ENCODE data around the gene RAB10. TPM values are rescaled to one million over a fixed set of nuclear protein-coding genes. Genes with fewer than 3 reads are reported as not detected.

RAB10 gene
- total and polyA plus RNA-seq, 2 donors, result 61.3 to 72.9 TPM

DNA sequence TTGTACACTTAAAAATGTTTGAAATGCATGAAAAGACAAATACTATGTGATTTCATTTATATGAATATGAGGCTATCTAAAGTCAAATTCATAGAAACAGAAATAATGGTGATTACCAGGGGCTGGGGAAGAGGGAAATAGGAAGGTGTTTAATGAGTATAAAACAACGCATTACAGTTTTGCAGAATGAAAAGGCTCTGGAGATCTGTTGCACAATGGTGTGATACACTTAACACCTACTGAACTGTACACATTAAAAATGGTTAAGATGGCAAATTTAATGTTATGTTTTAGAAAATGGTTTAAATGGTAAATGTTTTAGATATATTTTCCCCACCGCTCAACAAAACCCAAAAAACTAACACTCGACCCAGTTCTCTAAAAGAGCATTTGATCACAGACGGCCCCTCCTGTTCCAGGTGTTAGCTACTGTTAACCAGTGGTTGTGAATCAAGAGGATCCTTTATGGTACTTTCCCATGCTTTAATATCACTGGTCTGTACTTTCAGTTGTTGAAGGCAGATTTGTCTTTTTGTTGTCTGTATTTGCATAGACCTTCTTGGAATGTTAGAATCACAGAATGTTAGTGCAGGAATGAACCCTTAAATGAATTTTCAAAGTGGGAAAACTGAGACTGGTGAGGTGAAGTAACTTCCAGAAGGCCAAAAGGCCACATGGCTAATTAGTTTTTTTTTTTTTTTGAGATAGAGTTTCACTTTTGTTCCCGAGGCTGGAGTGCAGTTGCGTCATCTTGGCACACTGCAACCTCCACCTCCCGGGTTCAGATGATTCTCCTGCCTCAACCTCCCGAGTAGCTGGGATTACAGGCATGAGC is 10.2 kb downstream of the RAB10 start:
- DNase-seq (ENCODE audit: low read depth in 6 of 9, low spot score in 9 of 9), result peak in 1 of 9 donors; percentile 39
- WGBS, result 41% methylated on average over 8 of the region's 8 CpGs
- no peak overlapping the region for H3K4me3 ChIP-seq (ENCODE audit: low read length in 2 of 2)
- H3K9me3 ChIP-seq (ENCODE audit: control insufficient read depth in 2 of 2, insufficient read depth in 1 of 2, low read length in 1 of 2), result no peaks in the 10 kb centered on the region
- no peaks in the 10 kb centered on the region for H3K27me3 ChIP-seq (ENCODE audit: control insufficient read depth in 2 of 2, insufficient read depth in 1 of 2, low read length in 1 of 2)
- peaks cover 0 to 7% of the 10 kb centered on the region in 2 donors for H3K36me3 ChIP-seq (ENCODE audit: control insufficient read depth in 2 of 2, insufficient read depth in 2 of 2, low read length in 1 of 2)
- H3K27ac ChIP-seq (ENCODE audit: low read depth in 1 of 2, low read length in 1 of 2), result peak overlapping the region in 1 of 2 donors; percentile 20
- H3K4me1 ChIP-seq (ENCODE audit: control insufficient read depth in 2 of 2, insufficient read depth in 2 of 2, low read length in 2 of 2), result peaks cover 11 to 13% of the 10 kb centered on the region in 2 donors

DNA sequence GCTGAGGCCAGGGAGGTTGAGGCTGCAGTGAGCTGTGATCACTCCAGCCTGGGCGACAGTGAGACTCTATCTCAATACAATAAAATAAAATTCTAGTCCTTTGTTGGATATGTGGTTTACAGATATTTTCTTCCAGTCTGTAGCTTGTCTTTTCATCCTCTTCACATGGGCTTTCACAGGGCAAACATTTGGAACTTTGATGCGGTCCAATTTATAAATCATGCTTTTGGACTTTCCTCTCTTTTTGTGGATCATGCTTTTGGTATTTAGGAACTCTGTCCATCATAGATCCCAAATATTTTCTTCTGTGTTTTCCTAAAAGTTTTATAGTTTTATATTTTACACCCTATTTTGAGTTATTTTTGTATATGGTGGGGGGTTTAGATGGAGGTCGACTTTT is 14.9 kb downstream of the RAB10 start:
- no peak for DNase-seq (ENCODE audit: low read depth in 6 of 9, low spot score in 9 of 9)
- WGBS, result 97% methylated on average over 3 of the region's 3 CpGs
- no peak overlapping the region for H3K27ac ChIP-seq (ENCODE audit: low read depth in 1 of 2, low read length in 1 of 2)
- no peaks in the 10 kb centered on the region for H3K9me3 ChIP-seq (ENCODE audit: control insufficient read depth in 2 of 2, insufficient read depth in 1 of 2, low read length in 1 of 2)
- H3K4me1 ChIP-seq (ENCODE audit: control insufficient read depth in 2 of 2, insufficient read depth in 2 of 2, low read length in 2 of 2), result peaks cover 12 to 19% of the 10 kb centered on the region in 2 donors
- no peak overlapping the region for H3K4me3 ChIP-seq (ENCODE audit: low read length in 2 of 2)
- H3K27me3 ChIP-seq (ENCODE audit: control insufficient read depth in 2 of 2, insufficient read depth in 1 of 2, low read length in 1 of 2), result no peaks in the 10 kb centered on the region
- H3K36me3 ChIP-seq (ENCODE audit: control insufficient read depth in 2 of 2, insufficient read depth in 2 of 2, low read length in 1 of 2), result peaks cover 0 to 3% of the 10 kb centered on the region in 2 donors

DNA sequence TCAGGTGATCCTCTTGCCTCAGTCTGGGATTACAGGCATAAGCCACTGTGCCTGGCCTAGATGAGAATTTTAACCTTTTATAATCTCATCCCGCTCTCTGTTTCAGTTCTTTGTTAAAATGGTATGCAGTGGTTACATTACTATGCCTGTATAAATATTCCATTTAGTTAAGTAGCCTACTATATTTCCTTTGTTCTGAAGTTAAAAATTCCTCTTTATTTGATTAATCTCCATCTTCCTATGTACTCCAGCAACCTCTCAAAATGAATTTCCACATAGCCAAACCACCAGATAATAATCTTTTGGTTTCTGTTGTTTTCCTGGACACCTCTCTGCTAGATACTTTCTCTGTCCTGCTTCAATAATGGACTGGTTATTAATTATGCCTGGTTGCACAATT is 15.8 kb downstream of the RAB10 start:
- DNase-seq (ENCODE audit: low read depth in 6 of 9, low spot score in 9 of 9), result no peak
- peaks cover 5 to 12% of the 10 kb centered on the region in 2 donors for H3K4me1 ChIP-seq (ENCODE audit: control insufficient read depth in 2 of 2, insufficient read depth in 2 of 2, low read length in 2 of 2)
- 98% methylated on average over 1 of the region's 1 CpG for WGBS
- H3K27me3 ChIP-seq (ENCODE audit: control insufficient read depth in 2 of 2, insufficient read depth in 1 of 2, low read length in 1 of 2), result no peaks in the 10 kb centered on the region
- no peaks in the 10 kb centered on the region for H3K9me3 ChIP-seq (ENCODE audit: control insufficient read depth in 2 of 2, insufficient read depth in 1 of 2, low read length in 1 of 2)
- no peak overlapping the region for H3K27ac ChIP-seq (ENCODE audit: low read depth in 1 of 2, low read length in 1 of 2)
- H3K4me3 ChIP-seq (ENCODE audit: low read length in 2 of 2), result no peak overlapping the region
- H3K36me3 ChIP-seq (ENCODE audit: control insufficient read depth in 2 of 2, insufficient read depth in 2 of 2, low read length in 1 of 2), result peaks cover 0 to 3% of the 10 kb centered on the region in 2 donors

DNA sequence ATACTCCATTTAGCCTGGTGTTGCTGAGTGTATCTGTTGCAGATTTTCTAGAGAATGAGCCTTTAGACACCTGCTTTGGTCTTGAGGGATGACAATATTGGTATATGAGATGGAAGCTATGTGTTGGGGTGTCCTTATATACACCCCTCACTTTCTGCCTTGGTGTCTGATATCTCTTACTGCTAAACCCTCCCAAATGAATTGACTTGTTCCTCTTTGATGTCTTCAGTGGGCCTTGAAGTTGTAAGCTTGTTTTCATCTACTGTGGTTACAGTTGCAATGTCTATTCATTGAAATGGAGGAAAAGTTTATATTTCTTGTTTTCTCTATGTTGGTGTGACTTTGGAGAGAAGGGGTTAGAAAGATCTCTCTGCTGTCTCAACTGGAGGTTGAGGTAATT is 18.9 kb downstream of the RAB10 start:
- Histone ChIP-seq H3K9me3 (ENCODE audit: control insufficient read depth in 2 of 2, insufficient read depth in 1 of 2, low read length in 1 of 2) (no peaks in the 10 kb centered on the region), H3K4me1 (ENCODE audit: control insufficient read depth in 2 of 2, insufficient read depth in 2 of 2, low read length in 2 of 2) (peaks cover 5 to 11% of the 10 kb centered on the region in 2 donors), H3K27ac (ENCODE audit: low read depth in 1 of 2, low read length in 1 of 2) (peak overlapping the region in 1 of 2 donors; percentile 30), H3K4me3 (ENCODE audit: low read length in 2 of 2) (no peak overlapping the region), H3K36me3 (ENCODE audit: control insufficient read depth in 2 of 2, insufficient read depth in 2 of 2, low read length in 1 of 2) (peaks cover 0 to 3% of the 10 kb centered on the region in 2 donors), H3K27me3 (ENCODE audit: control insufficient read depth in 2 of 2, insufficient read depth in 1 of 2, low read length in 1 of 2) (no peaks in the 10 kb centered on the region)
- DNase-seq (ENCODE audit: low read depth in 6 of 9, low spot score in 9 of 9), result peak in 5 of 9 donors; percentile 25 to 67 (median 35)

DNA sequence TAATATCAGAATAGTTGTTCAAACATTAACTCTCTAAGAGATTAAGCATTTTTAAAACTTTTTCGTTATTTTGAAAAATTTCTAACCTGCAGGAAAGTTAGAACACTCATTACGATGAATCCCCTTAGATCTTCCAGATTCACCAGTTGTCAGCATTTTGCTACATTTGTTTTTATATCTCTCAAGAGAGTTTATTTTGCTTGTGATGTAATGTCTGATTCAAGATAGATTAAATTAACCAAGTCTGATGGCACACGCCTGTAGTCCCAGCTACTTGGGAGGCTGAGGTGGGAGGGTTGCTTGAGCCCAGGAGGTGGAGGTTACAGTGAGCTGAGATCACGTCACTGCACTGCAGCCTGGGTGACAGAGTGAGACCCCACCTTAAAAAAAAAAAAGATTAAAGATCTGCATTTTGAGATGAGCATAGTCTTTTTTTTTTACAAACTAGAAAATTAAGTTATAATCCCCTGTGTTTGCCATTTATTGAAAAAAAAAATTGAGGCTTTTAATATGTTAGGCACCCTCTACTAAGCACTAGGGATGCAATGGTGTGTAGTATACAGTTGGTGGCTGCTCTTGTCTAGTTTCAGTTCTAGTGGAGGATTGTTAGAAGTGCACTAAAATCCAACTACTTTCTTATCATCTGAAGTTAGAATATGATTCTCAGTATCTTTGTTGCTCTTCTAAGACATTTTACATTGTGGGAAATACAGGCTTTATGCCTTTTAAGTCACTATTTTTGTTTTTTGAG is 20.9 kb downstream of the RAB10 start:
- Histone ChIP-seq H3K9me3 (ENCODE audit: control insufficient read depth in 2 of 2, insufficient read depth in 1 of 2, low read length in 1 of 2) (no peaks in the 10 kb centered on the region), H3K27ac (ENCODE audit: low read depth in 1 of 2, low read length in 1 of 2) (no peak overlapping the region), H3K27me3 (ENCODE audit: control insufficient read depth in 2 of 2, insufficient read depth in 1 of 2, low read length in 1 of 2) (no peaks in the 10 kb centered on the region), H3K4me1 (ENCODE audit: control insufficient read depth in 2 of 2, insufficient read depth in 2 of 2, low read length in 2 of 2) (peaks cover 5 to 8% of the 10 kb centered on the region in 2 donors), H3K36me3 (ENCODE audit: control insufficient read depth in 2 of 2, insufficient read depth in 2 of 2, low read length in 1 of 2) (peaks cover 0 to 3% of the 10 kb centered on the region in 2 donors), H3K4me3 (ENCODE audit: low read length in 2 of 2) (no peak overlapping the region)
- DNase-seq (ENCODE audit: low read depth in 6 of 9, low spot score in 9 of 9), result no peak
- 96% methylated on average over 4 of the region's 4 CpGs for WGBS

DNA sequence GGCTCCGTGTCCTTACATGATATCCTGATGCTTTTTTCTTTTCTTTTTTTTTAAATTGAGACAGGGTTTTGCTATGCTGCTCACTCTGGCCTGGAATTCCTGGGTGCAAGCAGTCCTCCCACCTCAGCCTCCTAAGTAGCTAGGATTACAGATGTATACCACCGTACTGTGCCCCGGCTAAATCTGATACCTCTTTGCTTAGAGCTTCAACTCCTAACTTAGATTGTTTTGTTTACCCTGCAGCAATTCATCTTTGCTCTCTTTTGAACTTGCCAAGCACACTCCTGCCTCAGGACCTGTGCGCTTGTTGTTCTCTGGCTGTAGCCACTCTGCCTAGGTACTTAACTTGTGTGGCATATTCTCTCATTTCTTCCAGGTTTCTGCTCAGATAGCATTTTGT is 24.5 kb downstream of the RAB10 start:
- no peak for DNase-seq (ENCODE audit: low read depth in 6 of 9, low spot score in 9 of 9)
- Histone ChIP-seq H3K4me3 (ENCODE audit: low read length in 2 of 2) (no peak overlapping the region), H3K27me3 (ENCODE audit: control insufficient read depth in 2 of 2, insufficient read depth in 1 of 2, low read length in 1 of 2) (no peaks in the 10 kb centered on the region), H3K36me3 (ENCODE audit: control insufficient read depth in 2 of 2, insufficient read depth in 2 of 2, low read length in 1 of 2) (peaks cover 0 to 8% of the 10 kb centered on the region in 2 donors), H3K4me1 (ENCODE audit: control insufficient read depth in 2 of 2, insufficient read depth in 2 of 2, low read length in 2 of 2) (no peaks in the 10 kb centered on the region), H3K9me3 (ENCODE audit: control insufficient read depth in 2 of 2, insufficient read depth in 1 of 2, low read length in 1 of 2) (no peaks in the 10 kb centered on the region), H3K27ac (ENCODE audit: low read depth in 1 of 2, low read length in 1 of 2) (no peak overlapping the region)
- 91% methylated on average over 4 of the region's 4 CpGs for WGBS

DNA sequence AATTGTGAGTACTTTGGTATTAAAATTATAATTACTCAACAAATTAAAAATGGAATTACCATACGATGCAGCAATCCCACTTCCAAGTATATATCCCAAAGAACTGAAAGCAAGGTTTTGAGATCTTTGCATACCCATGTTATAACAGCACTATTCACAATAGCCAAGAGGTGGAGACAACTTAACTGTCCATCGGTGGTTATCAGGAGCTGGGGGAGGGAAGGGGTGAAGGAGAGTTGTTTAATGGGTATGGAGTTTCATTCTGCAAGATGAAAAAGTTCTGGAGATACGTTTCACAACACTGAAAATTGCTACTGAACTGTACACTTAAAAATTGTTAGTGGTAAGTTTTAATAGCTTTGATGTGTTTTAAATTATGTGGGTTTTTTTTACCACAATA is 25.7 kb downstream of the RAB10 start:
- no peak for DNase-seq (ENCODE audit: low read depth in 6 of 9, low spot score in 9 of 9)
- Histone ChIP-seq H3K9me3 (ENCODE audit: control insufficient read depth in 2 of 2, insufficient read depth in 1 of 2, low read length in 1 of 2) (no peaks in the 10 kb centered on the region), H3K27ac (ENCODE audit: low read depth in 1 of 2, low read length in 1 of 2) (no peak overlapping the region), H3K4me1 (ENCODE audit: control insufficient read depth in 2 of 2, insufficient read depth in 2 of 2, low read length in 2 of 2) (no peaks in the 10 kb centered on the region), H3K27me3 (ENCODE audit: control insufficient read depth in 2 of 2, insufficient read depth in 1 of 2, low read length in 1 of 2) (no peaks in the 10 kb centered on the region), H3K36me3 (ENCODE audit: control insufficient read depth in 2 of 2, insufficient read depth in 2 of 2, low read length in 1 of 2) (peaks cover 0 to 8% of the 10 kb centered on the region in 2 donors), H3K4me3 (ENCODE audit: low read length in 2 of 2) (no peak overlapping the region)
- 79% methylated on average over 3 of the region's 3 CpGs for WGBS

DNA sequence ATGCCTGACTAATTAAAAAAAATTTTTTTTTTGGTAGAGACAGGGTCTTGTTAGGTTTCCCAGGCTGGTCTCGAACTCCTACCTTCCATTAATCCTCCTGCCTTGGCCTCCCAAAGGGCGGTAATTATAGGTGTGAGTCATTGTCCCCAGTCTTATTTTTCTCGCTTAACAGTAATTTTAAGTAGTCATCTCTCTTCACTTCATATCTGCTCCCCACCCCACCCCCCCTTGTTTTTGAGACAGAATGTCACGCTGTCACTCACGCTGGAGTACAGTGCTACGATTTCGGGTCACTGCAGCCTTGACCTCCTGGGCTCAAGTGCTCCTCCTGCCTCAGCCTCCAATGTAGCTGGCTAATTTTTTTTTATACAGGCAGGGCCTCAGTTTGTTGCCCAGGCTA is 27.7 kb downstream of the RAB10 start:
- Histone ChIP-seq H3K27ac (ENCODE audit: low read depth in 1 of 2, low read length in 1 of 2) (no peak overlapping the region), H3K9me3 (ENCODE audit: control insufficient read depth in 2 of 2, insufficient read depth in 1 of 2, low read length in 1 of 2) (no peaks in the 10 kb centered on the region), H3K27me3 (ENCODE audit: control insufficient read depth in 2 of 2, insufficient read depth in 1 of 2, low read length in 1 of 2) (no peaks in the 10 kb centered on the region), H3K4me1 (ENCODE audit: control insufficient read depth in 2 of 2, insufficient read depth in 2 of 2, low read length in 2 of 2) (no peaks in the 10 kb centered on the region), H3K4me3 (ENCODE audit: low read length in 2 of 2) (no peak overlapping the region), H3K36me3 (ENCODE audit: control insufficient read depth in 2 of 2, insufficient read depth in 2 of 2, low read length in 1 of 2) (peaks cover 0 to 8% of the 10 kb centered on the region in 2 donors)
- DNase-seq (ENCODE audit: low read depth in 6 of 9, low spot score in 9 of 9), result no peak
- 83% methylated on average over 7 of the region's 7 CpGs for WGBS

DNA sequence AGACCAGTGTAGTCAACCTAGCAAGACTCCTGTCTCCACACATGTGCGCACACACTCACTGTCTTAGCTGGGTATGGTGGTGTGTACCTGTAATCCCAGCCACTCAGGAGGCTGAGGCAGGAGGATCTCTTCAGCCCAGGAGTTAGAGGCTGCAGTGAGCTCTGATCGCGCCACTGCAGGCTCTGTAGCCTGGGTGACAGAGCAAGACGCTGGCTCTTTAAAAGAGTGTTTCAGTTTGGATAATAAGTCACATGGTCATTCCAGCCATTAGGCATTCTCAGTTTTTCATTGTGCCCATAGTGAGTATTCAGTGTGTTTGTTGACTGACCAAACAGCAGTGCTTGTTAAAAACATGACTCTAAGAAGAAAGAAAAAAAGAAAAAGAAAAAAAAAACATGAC is 31.0 kb downstream of the RAB10 start:
- DNase-seq (ENCODE audit: low read depth in 6 of 9, low spot score in 9 of 9), result no peak
- H3K27ac ChIP-seq (ENCODE audit: low read depth in 1 of 2, low read length in 1 of 2), result no peak overlapping the region
- H3K27me3 ChIP-seq (ENCODE audit: control insufficient read depth in 2 of 2, insufficient read depth in 1 of 2, low read length in 1 of 2), result no peaks in the 10 kb centered on the region
- peaks cover 0 to 3% of the 10 kb centered on the region in 2 donors for H3K9me3 ChIP-seq (ENCODE audit: control insufficient read depth in 2 of 2, insufficient read depth in 1 of 2, low read length in 1 of 2)
- peaks cover 7 to 15% of the 10 kb centered on the region in 2 donors for H3K4me1 ChIP-seq (ENCODE audit: control insufficient read depth in 2 of 2, insufficient read depth in 2 of 2, low read length in 2 of 2)
- no peak overlapping the region for H3K4me3 ChIP-seq (ENCODE audit: low read length in 2 of 2)
- WGBS, result 98% methylated on average over 4 of the region's 4 CpGs
- H3K36me3 ChIP-seq (ENCODE audit: control insufficient read depth in 2 of 2, insufficient read depth in 2 of 2, low read length in 1 of 2), result peaks cover 0 to 10% of the 10 kb centered on the region in 2 donors

Measured in thymus (tissue), 11 donors.